Activated naive CD8-positive, alpha-beta T cell (primary cell): Measurements from ENCODE around the gene CPA5.

Experiments used
- H3K27ac Mint-ChIP-seq: one replicate; pipeline ENCODE4 v1.8.0; 2021; ENCODE audit warnings: mixed read lengths
- H3K27me3 Mint-ChIP-seq: one replicate; pipeline ENCODE4 v1.8.0; 2021; ENCODE audit warnings: mixed read lengths
- H3K36me3 Mint-ChIP-seq: one replicate; pipeline ENCODE4 v1.8.0; 2021; ENCODE audit warnings: mixed read lengths
- H3K4me1 Mint-ChIP-seq: one replicate; pipeline ENCODE4 v1.8.0; 2021; ENCODE audit warnings: low read depth, mixed read lengths
- H3K4me3 Mint-ChIP-seq: one replicate; pipeline ENCODE4 v1.8.0; 2021; ENCODE audit warnings: mild to moderate bottlenecking, mixed read lengths
- H3K9me3 Mint-ChIP-seq: one replicate; pipeline ENCODE4 v1.8.0; 2021; ENCODE audit warnings: low read depth, mixed read lengths

Gene CPA5

GRCh38 chr7:130362251-130362816 is 17.7 kb downstream of the CPA5 start:
- Mint-ChIP-seq H3K4me3 (no peak overlapping the region), H3K9me3 (peaks cover 4% of the 10 kb centered on the region), H3K4me1 (peaks cover 25% of the 10 kb centered on the region), H3K36me3 (peaks cover 9% of the 10 kb centered on the region), H3K27ac (no peak overlapping the region), H3K27me3 (no peaks in the 10 kb centered on the region)

GRCh38 chr7:130363026-130363847 is 18.6 kb downstream of the CPA5 start:
- peaks cover 34% of the 10 kb centered on the region for H3K4me1 Mint-ChIP-seq
- peaks cover 9% of the 10 kb centered on the region for H3K36me3 Mint-ChIP-seq

GRCh38 chr7:130364451-130364850 is 19.8 kb downstream of the CPA5 start:
- Mint-ChIP-seq H3K9me3 (peaks cover 4% of the 10 kb centered on the region), H3K4me3 (no peak overlapping the region), H3K4me1 (peaks cover 46% of the 10 kb centered on the region), H3K36me3 (peaks cover 7% of the 10 kb centered on the region), H3K27ac (no peak overlapping the region), H3K27me3 (no peaks in the 10 kb centered on the region)

More at GRCh38 chr7:130363026-130363847, 18.6 kb downstream of the CPA5 start:
- Mint-ChIP-seq H3K4me3 (no peak overlapping the region), H3K27me3 (no peaks in the 10 kb centered on the region), H3K9me3 (peaks cover 4% of the 10 kb centered on the region), H3K27ac (no peak overlapping the region)

- H3K4me1 Mint-ChIP-seq: peaks cover 52% of the 10 kb centered on the region
- H3K27me3 Mint-ChIP-seq: no peaks in the 10 kb centered on the region
- H3K4me3 Mint-ChIP-seq: peak overlapping the region; percentile 30
- peak overlapping the region; percentile 46 for H3K27ac Mint-ChIP-seq
- H3K36me3 Mint-ChIP-seq: peaks cover 4% of the 10 kb centered on the region
- peaks cover 4% of the 10 kb centered on the region for H3K9me3 Mint-ChIP-seq
Measured at GRCh38 chr7:130365088-130365487, 20.5 kb downstream of the CPA5 start.

GRCh38 chr7:130365511-130366441 is 21.2 kb downstream of the CPA5 start:
- H3K27ac Mint-ChIP-seq: peak overlapping the region; percentile 93
- H3K4me3 Mint-ChIP-seq: peak overlapping the region; percentile 68
- H3K9me3 Mint-ChIP-seq: no peaks in the 10 kb centered on the region
- no peaks in the 10 kb centered on the region for H3K27me3 Mint-ChIP-seq
- H3K4me1 Mint-ChIP-seq: peaks cover 55% of the 10 kb centered on the region
- peaks cover 2% of the 10 kb centered on the region for H3K36me3 Mint-ChIP-seq

GRCh38 chr7:130366564-130366963 is 21.9 kb downstream of the CPA5 start:
- H3K27me3 Mint-ChIP-seq: no peaks in the 10 kb centered on the region
- no peaks in the 10 kb centered on the region for H3K9me3 Mint-ChIP-seq
- H3K4me3 Mint-ChIP-seq: peak overlapping the region; percentile 83
- H3K27ac Mint-ChIP-seq: peak overlapping the region; percentile 93
- peaks cover 55% of the 10 kb centered on the region for H3K4me1 Mint-ChIP-seq
- H3K36me3 Mint-ChIP-seq: no peaks in the 10 kb centered on the region

GRCh38 chr7:130367088-130367755 is 22.6 kb downstream of the CPA5 start:
- H3K27me3 Mint-ChIP-seq: no peaks in the 10 kb centered on the region
- no peaks in the 10 kb centered on the region for H3K9me3 Mint-ChIP-seq
- peaks cover 55% of the 10 kb centered on the region for H3K4me1 Mint-ChIP-seq
- H3K4me3 Mint-ChIP-seq: peak overlapping the region; percentile 83
- peak overlapping the region; percentile 93 for H3K27ac Mint-ChIP-seq
- no peaks in the 10 kb centered on the region for H3K36me3 Mint-ChIP-seq

GRCh38 chr7:130367836-130368746 is 23.5 kb downstream of the CPA5 start:
- Mint-ChIP-seq H3K4me3 (peak overlapping the region; percentile 83), H3K4me1 (peaks cover 55% of the 10 kb centered on the region), H3K27ac (peak overlapping the region; percentile 93), H3K36me3 (no peaks in the 10 kb centered on the region), H3K9me3 (no peaks in the 10 kb centered on the region), H3K27me3 (no peaks in the 10 kb centered on the region)

GRCh38 chr7:130369110-130369711 is 24.6 kb downstream of the CPA5 start:
- Mint-ChIP-seq H3K4me3 (peak overlapping the region; percentile 74), H3K4me1 (peaks cover 52% of the 10 kb centered on the region), H3K27me3 (no peaks in the 10 kb centered on the region), H3K36me3 (no peaks in the 10 kb centered on the region), H3K9me3 (no peaks in the 10 kb centered on the region), H3K27ac (peak overlapping the region; percentile 93)

GRCh38 chr7:130369831-130370550 is 25.4 kb downstream of the CPA5 start:
- Mint-ChIP-seq H3K4me1 (peaks cover 52% of the 10 kb centered on the region), H3K27ac (peak overlapping the region; percentile 93), H3K4me3 (peak overlapping the region; percentile 34), H3K27me3 (no peaks in the 10 kb centered on the region), H3K36me3 (no peaks in the 10 kb centered on the region), H3K9me3 (no peaks in the 10 kb centered on the region)

GRCh38 chr7:130371046-130371445 is 26.4 kb downstream of the CPA5 start:
- H3K9me3 Mint-ChIP-seq: no peaks in the 10 kb centered on the region
- H3K4me3 Mint-ChIP-seq: no peak overlapping the region
- H3K27ac Mint-ChIP-seq: no peak overlapping the region
- peaks cover 42% of the 10 kb centered on the region for H3K4me1 Mint-ChIP-seq
- no peaks in the 10 kb centered on the region for H3K27me3 Mint-ChIP-seq
- no peaks in the 10 kb centered on the region for H3K36me3 Mint-ChIP-seq

- peaks cover 5% of the 10 kb centered on the region for H3K36me3 Mint-ChIP-seq
- H3K9me3 Mint-ChIP-seq: no peaks in the 10 kb centered on the region
- no peak overlapping the region for H3K27ac Mint-ChIP-seq
- H3K27me3 Mint-ChIP-seq: no peaks in the 10 kb centered on the region
- no peak overlapping the region for H3K4me3 Mint-ChIP-seq
- H3K4me1 Mint-ChIP-seq: peaks cover 28% of the 10 kb centered on the region
Measured at GRCh38 chr7:130372402-130373165, 28.0 kb downstream of the CPA5 start.
